ENCODE measurements around the gene ABCC8.

Gene ABCC8

DNA sequence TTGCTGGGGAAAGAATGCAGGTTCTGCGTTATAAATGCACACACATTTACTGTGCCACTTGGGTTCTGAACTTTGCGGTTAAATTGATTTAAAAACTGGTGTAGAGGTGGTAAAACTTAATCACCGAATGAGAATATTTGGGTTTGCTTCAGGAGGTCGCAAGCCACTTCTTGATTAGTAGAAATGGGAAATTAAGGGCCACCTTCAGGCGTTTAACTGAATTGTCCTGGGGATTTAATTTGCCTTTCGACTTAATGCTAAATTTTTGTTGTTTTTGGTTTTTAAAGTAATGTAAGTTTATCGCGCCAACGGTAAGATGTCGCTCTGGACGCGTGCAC lies 125.5 kb downstream of the ABCC8 start:
- DNase-seq (ENCODE audit: low spot score): no peak

GRCh38 chr11:17350455-17351171 lies 126.0 kb downstream of the ABCC8 start:
- no peak for DNase-seq (ENCODE audit: low spot score)

- DNase-seq (ENCODE audit: low spot score): no peak
These were observed 129.0 kb downstream of the ABCC8 start for GRCh38 chr11:17347676-17348075.

- DNase-seq (ENCODE audit: low spot score): no peak
These were observed 132.7 kb downstream of the ABCC8 start for GRCh38 chr11:17343907-17344306.

GRCh38 chr11:17343257-17343656 lies 133.4 kb downstream of the ABCC8 start:
- DNase-seq (ENCODE audit: low spot score): no peak

All from activated CD4-positive, alpha-beta T cell treated with anti-CD3 and anti-CD28 coated beads, Interleukin-2, Interleukin-4, amounts not matched to agents 100 ng/mL and 50 ng/mL, durations not matched to agents 16 hours and 8 hours (primary cell).